ENCODE data around the gene TMEM9. TPM values are rescaled to one million over a fixed set of nuclear protein-coding genes. Genes with fewer than 3 reads are reported as not detected.

Gene TMEM9
- total and polyA plus RNA-seq, 10 of the 15 experiments (the other 5 are each of a cell fraction or from before 2014, with no cell fraction given) = 7.2 to 46.1 (median 17.3) TPM

- SMC1A ChIA-PET (ENCODE audit: uncharacterized antibody, unreplicated experiment) = no interaction called here
- no peak for TF ChIP-seq STAT3 (IDR thresholded peaks at IDR 0.05; ENCODE audit: low read depth, low read length)
- TF ChIP-seq CEBPZ (IDR thresholded peaks at IDR 0.05; ENCODE audit: low read depth, low read length) = no peak
- no peak for TF ChIP-seq SREBF2 (IDR thresholded peaks at IDR 0.05; ENCODE audit: low read length)
- no peak for TF ChIP-seq RB1 (IDR thresholded peaks at IDR 0.05; ENCODE audit: borderline replicate concordance)
- no peak for TF ChIP-seq KLF5 (IDR thresholded peaks at IDR 0.05; ENCODE audit: partially characterized antibody)
- TF ChIP-seq IKZF2 (IDR thresholded peaks at IDR 0.05) = no peak
- no peak for TF ChIP-seq NFXL1 (IDR thresholded peaks at IDR 0.05; ENCODE audit: borderline replicate concordance)
- TF ChIP-seq POLR2A (IDR thresholded peaks at IDR 0.05; ENCODE audit: low read depth, low read length) = no peak
- TF ChIP-seq BCL3 (IDR thresholded peaks at IDR 0.05; ENCODE audit: borderline replicate concordance, insufficient read depth, low read depth, low read length, poor library complexity, severe bottlenecking) = no peak
- no peak for TF ChIP-seq PRDM15 (CRISPR knock-in tag; IDR thresholded peaks at IDR 0.05)
- no peak for TF ChIP-seq CHD4 (IDR thresholded peaks at IDR 0.05)
- no peak for TF ChIP-seq CTCF (IDR thresholded peaks at IDR 0.05 in 2 of 3, conservative IDR thresholded peaks at IDR 0.05 in 1 of 3; ENCODE audit: control insufficient read depth in 2 of 3, extremely low read depth in 1 of 3, insufficient read depth in 1 of 3, low read depth in 3 of 3, low read length in 3 of 3)
- CTCF ChIA-PET = interaction anchor here (0.9 to 1.4 kb wide), 3 partner anchors 27 to 111 kb away, joined by 3 to 5 read pairs (median 3); no protein-coding TSS in a partner anchor
- ATAC-seq (no peak), DNase-seq (ENCODE audit: low read depth, low spot score) (no peak), FAIRE-seq (no peak)
- Histone ChIP-seq H2AFZ (ENCODE audit: control insufficient read depth, low read depth, low read length) (no peak overlapping the region), H3K27ac (ENCODE audit: control insufficient read depth, insufficient read depth) (no peak overlapping the region), H3K36me3 (ENCODE audit: control insufficient read depth in 2 of 2, insufficient read depth in 2 of 2, low read length in 1 of 2) (no peaks in the 10 kb centered on the region), H3K4me1 (ENCODE audit: control insufficient read depth, insufficient read depth, low read length) (no peaks in the 10 kb centered on the region; the same call in 1 of the 2 replicates), H3K4me2 (ENCODE audit: control insufficient read depth, insufficient read depth) (no peak overlapping the region), H3K4me3 (no peak overlapping the region), H3K79me2 (ENCODE audit: control insufficient read depth, insufficient read depth, low read length) (no peaks in the 10 kb centered on the region), H3K9me3 (replicated peaks; ENCODE audit: control insufficient read depth, insufficient read depth, low read length) (no peaks in the 10 kb centered on the region), H3K27me3 (replicated peaks in 1 of 2; ENCODE audit: control insufficient read depth in 2 of 2, insufficient read depth in 2 of 2, low read length in 1 of 2) (peaks cover 0 to 2% of the 10 kb centered on the region in 2 experiments; a peak in 3 of 4 replicates), H4K20me1 (ENCODE audit: control insufficient read depth, insufficient read depth) (no peaks in the 10 kb centered on the region), H3K9ac (ENCODE audit: control insufficient read depth, insufficient read depth, low read length) (no peak overlapping the region)
- BruUV-seq (replicated peaks) = no TSS peak
- POLR2A ChIA-PET = interaction anchor here (0.8 kb wide), 1 partner anchor 39 kb away, joined by 3 read pairs; no protein-coding TSS in a partner anchor
- WGBS (ENCODE audit: insufficient coverage, insufficient replicate concordance, low lambda C conversion rate, missing lambda C conversion rate) = 28% methylated on average over 4 of the region's 4 CpGs
- RAD21 ChIA-PET (ENCODE audit: unreplicated experiment) = no interaction called here
- intact Hi-C loops (cut with micrococcal nuclease; ENCODE audit: unreplicated experiment) = no loop called here
- in situ Hi-C loops (cut with MboI) = no loop called here
Observed at GRCh38 chr1:201090541-201090940, 63.7 kb downstream of the TMEM9 start.

Data from GM12878 (cell line).